B cell (primary cell): ENCODE data around the gene ZNF175.

Experiments used
- CTCF ChIP-seq: fragments of 200-600 bp; IDR thresholded peaks from one replicate; pipeline ENCODE4 v1.8.0; 2022; ENCODE audit warnings: antibody characterized with exemption, mild to moderate bottlenecking
- EZH2 ChIP-seq: IDR thresholded peaks from 2 replicates; pipeline ENCODE4 v1.6.1; 2012; ENCODE audit warnings: borderline replicate concordance, low read depth, mild to moderate bottlenecking, moderate library complexity, low read length; ENCODE audit not compliant: insufficient read depth, poor library complexity, severe bottlenecking

DNA sequence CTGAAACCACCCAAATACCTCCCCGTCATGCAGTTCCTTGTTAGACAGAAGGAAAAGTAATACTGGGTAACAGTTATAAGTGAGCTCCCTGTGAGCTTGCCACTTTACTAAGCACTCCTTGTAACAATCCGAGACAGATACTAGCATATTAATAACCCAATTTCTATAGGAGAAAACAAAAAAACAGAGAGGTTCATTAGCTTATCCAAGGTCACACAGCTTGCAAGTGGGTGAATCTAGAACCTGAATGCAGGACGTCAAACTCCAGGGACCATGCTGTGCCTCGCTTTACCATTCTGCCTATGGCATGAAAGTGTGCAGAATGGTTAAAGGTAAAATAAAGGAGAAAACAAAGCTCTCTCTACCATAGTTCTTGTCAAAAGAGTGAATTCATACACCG lies 43.7 kb downstream of the ZNF175 start:
- TF ChIP-seq CTCF, result no peak
- no peak for TF ChIP-seq EZH2
